Measurements from ENCODE around the gene SLC41A1. TPM values are rescaled to one million over a fixed set of nuclear protein-coding genes. Genes with fewer than 3 reads are reported as not detected.

Gene SLC41A1
- total and polyA plus RNA-seq, 2 experiments from 2014 or later, result 21.3 to 22.4 TPM

DNA sequence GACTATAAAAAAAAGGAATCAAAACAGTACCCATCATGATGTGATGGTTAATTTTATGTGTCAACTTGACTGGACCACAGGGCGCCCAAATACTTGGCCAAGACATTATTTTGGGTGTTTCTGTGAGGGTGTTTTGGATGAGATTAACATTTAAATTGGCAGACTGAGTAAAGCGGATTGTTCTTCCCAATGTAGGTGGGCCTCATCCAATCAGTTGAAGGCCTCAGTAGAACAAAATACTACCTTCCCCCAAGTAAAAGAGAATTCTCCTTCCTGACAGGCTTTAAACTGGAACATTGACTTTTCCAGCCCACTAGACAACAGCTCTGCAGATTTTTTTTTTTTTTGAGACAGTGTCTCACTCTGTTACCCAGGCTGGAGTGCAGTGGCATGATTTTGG lies 48.4 kb downstream of the SLC41A1 start:
- Histone ChIP-seq H3K79me2 (ENCODE audit: insufficient read depth) (no peaks in the 10 kb centered on the region), H3K27me3 (replicated peaks; ENCODE audit: insufficient read depth) (no peaks in the 10 kb centered on the region)

GRCh38 chr1:205763980-205764379 lies 49.0 kb downstream of the SLC41A1 start:
- H2AFZ ChIP-seq, result no peak overlapping the region
- no peak overlapping the region for H3K4me2 ChIP-seq (ENCODE audit: unreplicated experiment)
- in situ Hi-C loops (cut with MboI), result no loop called here
- H3K4me3 ChIP-seq, result no peak overlapping the region
- H3K9ac ChIP-seq, result no peak overlapping the region
- no peaks in the 10 kb centered on the region for H3K4me1 ChIP-seq (ENCODE audit: insufficient read depth)
- H3K36me3 ChIP-seq (ENCODE audit: low read depth), result no peaks in the 10 kb centered on the region
- no peak for DNase-seq
- H3K27ac ChIP-seq, result no peak overlapping the region
- H3K27me3 ChIP-seq (replicated peaks; ENCODE audit: insufficient read depth), result no peaks in the 10 kb centered on the region
- no peaks in the 10 kb centered on the region for H3K79me2 ChIP-seq (ENCODE audit: insufficient read depth)
- no peak for TF ChIP-seq EZH2 (IDR thresholded peaks at IDR 0.05; ENCODE audit: insufficient read depth, poor library complexity, severe bottlenecking)
- no peak for TF ChIP-seq EZH2phosphoT487 (IDR thresholded peaks at IDR 0.05; ENCODE audit: insufficient read depth, low read depth)
- no peaks in the 10 kb centered on the region for H4K20me1 ChIP-seq (ENCODE audit: insufficient read depth)
- H3K9me2 ChIP-seq (ENCODE audit: insufficient read depth), result no peaks in the 10 kb centered on the region
- H3K9me3 ChIP-seq (ENCODE audit: low read depth), result no peaks in the 10 kb centered on the region
- no peaks in the 10 kb centered on the region for H3F3A ChIP-seq (ENCODE audit: insufficient read depth)

More for the DNA sequence above, 48.4 kb downstream of the SLC41A1 start:
- Histone ChIP-seq H3K9ac (no peak overlapping the region), H3K9me2 (ENCODE audit: insufficient read depth) (no peaks in the 10 kb centered on the region), H3K4me3 (no peak overlapping the region), H3K4me1 (ENCODE audit: insufficient read depth) (peaks cover 5% of the 10 kb centered on the region), H3K9me3 (ENCODE audit: low read depth) (no peaks in the 10 kb centered on the region), H2AFZ (no peak overlapping the region), H3K36me3 (ENCODE audit: low read depth) (no peaks in the 10 kb centered on the region), H4K20me1 (ENCODE audit: insufficient read depth) (no peaks in the 10 kb centered on the region), H3F3A (ENCODE audit: insufficient read depth) (no peaks in the 10 kb centered on the region), H3K27ac (no peak overlapping the region), H3K4me2 (ENCODE audit: unreplicated experiment) (no peak overlapping the region)
- TF ChIP-seq EZH2 (IDR thresholded peaks at IDR 0.05; ENCODE audit: insufficient read depth, poor library complexity, severe bottlenecking) (no peak), EZH2phosphoT487 (IDR thresholded peaks at IDR 0.05; ENCODE audit: insufficient read depth, low read depth) (no peak)
- DNase-seq, result no peak
- in situ Hi-C loops (cut with MboI), result no loop called here
- 80 to 85% methylated on average over 2 of the region's 2 CpGs for WGBS, 2 experiments (ENCODE audit: low coverage in 1 of 2, low lambda C conversion rate in 2 of 2, missing lambda C conversion rate in 2 of 2)

- Histone ChIP-seq H3K27ac (no peak overlapping the region), H3K79me2 (ENCODE audit: insufficient read depth) (no peaks in the 10 kb centered on the region), H3K9me2 (ENCODE audit: insufficient read depth) (no peaks in the 10 kb centered on the region), H3K36me3 (ENCODE audit: low read depth) (no peaks in the 10 kb centered on the region), H3K4me3 (no peak overlapping the region), H3K9me3 (ENCODE audit: low read depth) (no peaks in the 10 kb centered on the region), H2AFZ (no peak overlapping the region), H3K4me2 (ENCODE audit: unreplicated experiment) (no peak overlapping the region), H3K4me1 (ENCODE audit: insufficient read depth) (no peaks in the 10 kb centered on the region), H4K20me1 (ENCODE audit: insufficient read depth) (no peaks in the 10 kb centered on the region), H3F3A (ENCODE audit: insufficient read depth) (no peaks in the 10 kb centered on the region), H3K9ac (no peak overlapping the region), H3K27me3 (replicated peaks; ENCODE audit: insufficient read depth) (no peaks in the 10 kb centered on the region)
- in situ Hi-C loops (cut with MboI), result no loop called here
- DNase-seq, result no peak
- 90 to 91% methylated on average over 3 of the region's 3 CpGs for WGBS, 2 experiments (ENCODE audit: low coverage in 1 of 2, low lambda C conversion rate in 2 of 2, missing lambda C conversion rate in 2 of 2)
- no peak for TF ChIP-seq EZH2 (IDR thresholded peaks at IDR 0.05; ENCODE audit: insufficient read depth, poor library complexity, severe bottlenecking)
- TF ChIP-seq EZH2phosphoT487 (IDR thresholded peaks at IDR 0.05; ENCODE audit: insufficient read depth, low read depth), result no peak
Observed at GRCh38 chr1:205760606-205761005, 52.4 kb downstream of the SLC41A1 start.

- 73 to 76% methylated on average over 3 of the region's 3 CpGs for WGBS, 2 experiments (ENCODE audit: low coverage in 1 of 2, low lambda C conversion rate in 2 of 2, missing lambda C conversion rate in 2 of 2)
- TF ChIP-seq EZH2phosphoT487 (IDR thresholded peaks at IDR 0.05; ENCODE audit: insufficient read depth, low read depth) (no peak), EZH2 (IDR thresholded peaks at IDR 0.05; ENCODE audit: insufficient read depth, poor library complexity, severe bottlenecking) (no peak)
- no peaks in the 10 kb centered on the region for H3K4me1 ChIP-seq (ENCODE audit: insufficient read depth)
Observed at GRCh38 chr1:205756552-205756951, 56.4 kb downstream of the SLC41A1 start.

DNA sequence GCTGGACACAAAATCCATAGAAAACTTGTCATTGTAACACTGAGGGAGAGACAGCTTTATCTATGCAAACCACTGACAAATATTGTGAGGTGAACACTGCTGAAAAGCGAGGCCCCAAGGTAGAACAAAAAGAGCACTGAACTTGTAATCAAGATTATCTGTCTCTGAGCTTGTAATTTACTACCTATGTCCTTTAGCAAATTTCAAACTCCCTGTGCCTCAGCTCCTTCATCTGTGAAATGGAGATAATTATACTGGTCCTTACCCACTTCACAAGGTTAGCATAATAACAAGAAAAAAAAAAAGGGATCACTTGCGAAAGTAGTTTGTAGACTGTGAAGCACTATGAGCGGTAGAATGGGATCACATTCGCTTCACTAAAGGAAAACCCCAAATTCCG lies 58.1 kb downstream of the SLC41A1 start:
- WGBS, 2 experiments (ENCODE audit: low coverage in 1 of 2, low lambda C conversion rate in 2 of 2, missing lambda C conversion rate in 2 of 2), result 67 to 70% methylated on average over 5 of the region's 5 CpGs
- Histone ChIP-seq H3K4me3 (no peak overlapping the region), H3K27me3 (replicated peaks; ENCODE audit: insufficient read depth) (no peaks in the 10 kb centered on the region), H3K9ac (no peak overlapping the region), H3K27ac (no peak overlapping the region), H3F3A (ENCODE audit: insufficient read depth) (no peaks in the 10 kb centered on the region), H3K4me2 (ENCODE audit: unreplicated experiment) (no peak overlapping the region), H3K9me2 (ENCODE audit: insufficient read depth) (no peaks in the 10 kb centered on the region), H3K79me2 (ENCODE audit: insufficient read depth) (no peaks in the 10 kb centered on the region), H3K36me3 (ENCODE audit: low read depth) (no peaks in the 10 kb centered on the region), H4K20me1 (ENCODE audit: insufficient read depth) (no peaks in the 10 kb centered on the region), H3K9me3 (ENCODE audit: low read depth) (no peaks in the 10 kb centered on the region), H2AFZ (no peak overlapping the region), H3K4me1 (ENCODE audit: insufficient read depth) (no peaks in the 10 kb centered on the region)
- no peak for TF ChIP-seq EZH2 (IDR thresholded peaks at IDR 0.05; ENCODE audit: insufficient read depth, poor library complexity, severe bottlenecking)
- TF ChIP-seq EZH2phosphoT487 (IDR thresholded peaks at IDR 0.05; ENCODE audit: insufficient read depth, low read depth), result no peak
- in situ Hi-C loops (cut with MboI), result no loop called here
- DNase-seq, result no peak

More at GRCh38 chr1:205756552-205756951, 56.4 kb downstream of the SLC41A1 start:
- Histone ChIP-seq H3K9me3 (ENCODE audit: low read depth) (no peaks in the 10 kb centered on the region), H2AFZ (no peak overlapping the region), H3K27ac (no peak overlapping the region), H3K4me3 (no peak overlapping the region), H3K9me2 (ENCODE audit: insufficient read depth) (no peaks in the 10 kb centered on the region), H3K27me3 (replicated peaks; ENCODE audit: insufficient read depth) (no peaks in the 10 kb centered on the region), H3F3A (ENCODE audit: insufficient read depth) (no peaks in the 10 kb centered on the region), H3K4me2 (ENCODE audit: unreplicated experiment) (no peak overlapping the region), H3K79me2 (ENCODE audit: insufficient read depth) (no peaks in the 10 kb centered on the region), H4K20me1 (ENCODE audit: insufficient read depth) (no peaks in the 10 kb centered on the region), H3K9ac (no peak overlapping the region), H3K36me3 (ENCODE audit: low read depth) (no peaks in the 10 kb centered on the region)
- no peak for DNase-seq
- in situ Hi-C loops (cut with MboI), result no loop called here

Measured in GM23248 (cell line).